HEK293 (cell line): ENCODE data around the gene CHRNE.

Experiments used
- CTCF ChIP-seq: fragments of 450-650 bp; formaldehyde crosslinking; IDR thresholded peaks from 2 replicates; pipeline ENCODE4 v1.5.1; 2016; ENCODE audit warnings: missing biosample characterization, missing genetic modification characterization
- PRDM4 ChIP-seq: fragments of 450-650 bp; formaldehyde crosslinking; IDR thresholded peaks from 2 replicates; pipeline ENCODE4 v1.5.1; 2017; ENCODE audit warnings: missing biosample characterization, missing genetic modification characterization
- REST ChIP-seq: fragments of 450-650 bp; formaldehyde crosslinking; IDR thresholded peaks from 2 replicates; pipeline ENCODE4 v1.5.1; 2016; ENCODE audit warnings: missing biosample characterization, missing genetic modification characterization
- SCRT2 ChIP-seq: fragments of 450-650 bp; formaldehyde crosslinking; IDR thresholded peaks from 2 replicates; pipeline ENCODE4 v1.5.1; 2016; ENCODE audit warnings: missing biosample characterization, missing genetic modification characterization
- ZNF335 ChIP-seq: fragments of 450-650 bp; formaldehyde crosslinking; conservative IDR thresholded peaks from 2 replicates; pipeline ENCODE4 v1.5.1; 2016; ENCODE audit warnings: missing biosample characterization, missing genetic modification characterization

- TF ChIP-seq SCRT2 (tag by site-specific recombination) (no peak), REST (tag by site-specific recombination) (no peak), CTCF (tag by site-specific recombination) (no peak), PRDM4 (tag by site-specific recombination) (no peak), ZNF335 (tag by site-specific recombination) (no peak)
These were observed 40.2 kb downstream of the CHRNE start for GRCh38 chr17:4862720-4863119.
